K562 (cell line): ENCODE results near the gene MARK4. TPM values are rescaled to one million over a fixed set of nuclear protein-coding genes. Genes with fewer than 3 reads are reported as not detected.

ENCODE experiments used
- ATF7 ChIP-seq: fragments of 450-650 bp; IDR thresholded peaks from 2 replicates; pipeline ENCODE4 v1.7.1; 2014; ENCODE audit warnings: mild to moderate bottlenecking, moderate library complexity
- COPS2 ChIP-seq: fragments of 450-650 bp; conservative IDR thresholded peaks from 2 replicates; pipeline ENCODE4 v1.6.1; 2016; ENCODE audit warnings: mild to moderate bottlenecking, moderate library complexity
- DNMT1 ChIP-seq: fragments of 450-650 bp; IDR thresholded peaks from 2 replicates; pipeline ENCODE4 v1.6.1; 2016; ENCODE audit warnings: antibody characterized with exemption, mild to moderate bottlenecking
- EHMT2 ChIP-seq: fragments of 450-650 bp; IDR thresholded peaks from 2 replicates; pipeline ENCODE4 v1.6.1; 2018; ENCODE audit warnings: antibody characterized with exemption
- EZH2 ChIP-seq: IDR thresholded peaks from 2 replicates; pipeline ENCODE4 v1.6.1; 2012; ENCODE audit warnings: low read depth, mild to moderate bottlenecking, inconsistent platforms, low read length, borderline replicate concordance
- JUNB ChIP-seq: fragments of 450-650 bp; formaldehyde crosslinking; conservative IDR thresholded peaks from 2 replicates; pipeline ENCODE4 v1.4.0; 2020; ENCODE audit warnings: mild to moderate bottlenecking
- NFE2L1 ChIP-seq: fragments of 450-650 bp; IDR thresholded peaks from 2 replicates; pipeline ENCODE4 v1.6.1; 2016; ENCODE audit warnings: missing genetic modification characterization, low read depth, mild to moderate bottlenecking, missing compliant biosample characterization, moderate library complexity, borderline replicate concordance
- TBP ChIP-seq: optimal IDR thresholded peaks from 2 replicates; pipeline ENCODE3; 2011; ENCODE audit warnings: low read depth, low read length, improper control_type of control experiment
- TCF3 ChIP-seq: sonication (generic); formaldehyde crosslinking; IDR thresholded peaks from 2 replicates; pipeline ENCODE4 v1.4.0; 2020; ENCODE audit warnings: mild to moderate bottlenecking, missing genetic modification reagents
- ZNF408 ChIP-seq: fragments of 250-450 bp; sonication (Bioruptor Pico); IDR thresholded peaks from 2 replicates; pipeline ENCODE4 v1.4.0; 2020; ENCODE audit warnings: low read depth, mild to moderate bottlenecking, moderate library complexity
- polyA plus RNA-seq, 8 experiments: library from polyadenylated mRNA; depleted of rRNA in 4 of 8; stranded (reverse) in 5 of 8; unstranded in 3 of 8; fragments of >200 nt; fragmentation: Nextera tagmentation in 2 of 8; fragmentation: Illumina TruSeq in 1 of 8; extraction: Ambion mirVana in 2 of 8; extraction: Trizol in 1 of 8; gene quantifications; 2 replicates each; pipeline versions ENCODE4 v1.2.1 to v1.2.3, GENCODE V29; 2011 to 2014; ENCODE audit warnings: inconsistent platforms in 1 of 8, missing spikeins in 1 of 8
- total RNA-seq, 7 experiments: library from RNA; depleted of rRNA in 6 of 7; stranded (reverse); fragments of >200 nt in 6 of 7; fragmentation: Illumina TruSeq in 2 of 7; extraction: Trizol in 2 of 7; gene quantifications; 2 replicates each; pipeline versions ENCODE4 v1.2.1 to v1.2.3, GENCODE V29; 2011 to 2021; ENCODE audit warnings: low replicate concordance in 1 of 7
- TF ChIP-seq, protein P1 (sequence below): fragments of 150-350 bp; IDR thresholded peaks from 2 replicates; pipeline ENCODE4 v1.6.1; 2014; ENCODE audit warnings: low read depth, mild to moderate bottlenecking, low read length, borderline replicate concordance

Gene MARK4
- total and polyA plus RNA-seq, 9 of the 15 experiments (the other 6 are each of a cell fraction or from before 2014, with no cell fraction given): 0.52 to 29.4 (median 8.6) TPM

DNA sequence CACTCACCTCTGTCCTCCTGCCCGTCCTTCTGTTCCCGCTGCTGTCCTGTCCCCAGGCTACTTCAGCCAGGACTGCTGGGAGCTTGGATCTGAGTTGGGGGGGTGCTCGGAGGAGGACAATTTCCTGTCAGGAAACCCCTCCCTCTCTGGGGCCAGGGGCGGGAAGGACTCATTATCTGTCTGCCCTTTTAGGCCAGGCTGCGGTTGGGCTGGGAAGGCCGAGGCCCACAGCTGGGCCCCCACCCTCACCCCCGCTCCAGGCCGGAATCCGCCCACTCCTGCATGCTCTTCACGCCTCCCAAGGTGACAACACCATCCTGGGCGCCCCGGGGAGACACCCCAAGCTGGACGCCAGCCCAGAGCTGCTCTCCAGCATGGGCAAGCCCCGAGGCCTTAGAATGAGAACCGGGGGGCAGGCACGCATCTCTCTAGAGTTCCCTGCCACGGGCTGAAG, 5.7 kb upstream of the MARK4 start, which contains the start of gene EXOC3L2 (continued):
- TF ChIP-seq DNMT1: no peak
- TF ChIP-seq COPS2: no peak
- TF ChIP-seq, protein P1, sequence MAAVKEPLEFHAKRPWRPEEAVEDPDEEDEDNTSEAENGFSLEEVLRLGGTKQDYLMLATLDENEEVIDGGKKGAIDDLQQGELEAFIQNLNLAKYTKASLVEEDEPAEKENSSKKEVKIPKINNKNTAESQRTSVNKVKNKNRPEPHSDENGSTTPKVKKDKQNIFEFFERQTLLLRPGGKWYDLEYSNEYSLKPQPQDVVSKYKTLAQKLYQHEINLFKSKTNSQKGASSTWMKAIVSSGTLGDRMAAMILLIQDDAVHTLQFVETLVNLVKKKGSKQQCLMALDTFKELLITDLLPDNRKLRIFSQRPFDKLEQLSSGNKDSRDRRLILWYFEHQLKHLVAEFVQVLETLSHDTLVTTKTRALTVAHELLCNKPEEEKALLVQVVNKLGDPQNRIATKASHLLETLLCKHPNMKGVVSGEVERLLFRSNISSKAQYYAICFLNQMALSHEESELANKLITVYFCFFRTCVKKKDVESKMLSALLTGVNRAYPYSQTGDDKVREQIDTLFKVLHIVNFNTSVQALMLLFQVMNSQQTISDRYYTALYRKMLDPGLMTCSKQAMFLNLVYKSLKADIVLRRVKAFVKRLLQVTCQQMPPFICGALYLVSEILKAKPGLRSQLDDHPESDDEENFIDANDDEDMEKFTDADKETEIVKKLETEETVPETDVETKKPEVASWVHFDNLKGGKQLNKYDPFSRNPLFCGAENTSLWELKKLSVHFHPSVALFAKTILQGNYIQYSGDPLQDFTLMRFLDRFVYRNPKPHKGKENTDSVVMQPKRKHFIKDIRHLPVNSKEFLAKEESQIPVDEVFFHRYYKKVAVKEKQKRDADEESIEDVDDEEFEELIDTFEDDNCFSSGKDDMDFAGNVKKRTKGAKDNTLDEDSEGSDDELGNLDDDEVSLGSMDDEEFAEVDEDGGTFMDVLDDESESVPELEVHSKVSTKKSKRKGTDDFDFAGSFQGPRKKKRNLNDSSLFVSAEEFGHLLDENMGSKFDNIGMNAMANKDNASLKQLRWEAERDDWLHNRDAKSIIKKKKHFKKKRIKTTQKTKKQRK: no peak
- TF ChIP-seq JUNB (CRISPR knock-in tag): no peak
- TF ChIP-seq ATF7: no peak; the same call in 1 of the 2 replicates
- TF ChIP-seq TBP: no peak
- TF ChIP-seq ZNF408: no peak
- no peak for TF ChIP-seq EHMT2
- TF ChIP-seq TCF3 (CRISPR knock-in tag): peak; percentile 63
- no peak for TF ChIP-seq EZH2
- no peak for TF ChIP-seq NFE2L1 (tag)
